Caco-2 (cell line): ENCODE results near the gene SLC18A2. TPM values are rescaled to one million over a fixed set of nuclear protein-coding genes. Genes with fewer than 3 reads are reported as not detected.

Experiments used
- BruUV-seq: library from RNA; stranded (reverse); fragments of 400-500 nt; replicated peaks from 2 replicates; lab custom pipeline; 2021; lab: Mats Ljungman, UMichigan
- CTCF ChIA-PET: fragments of 300-600 bp; sonication (Branson Sonifier 250); formaldehyde crosslinking; loops from one replicate; lab custom pipeline; 2022; ENCODE audit warnings: antibody characterized with exemption; lab: Charles Lee
- POLR2A ChIA-PET: fragments of 300-600 bp; sonication (Branson Sonifier 250); formaldehyde crosslinking; loops from one replicate; lab custom pipeline; 2022; ENCODE audit warnings: antibody characterized with exemption; lab: Charles Lee
- DNase-seq, 2 experiments: peaks; one replicate each; pipeline versions ENCODE4 v3.0.0 to v3.0.0-alpha.2; 2020 to 2022
- H3K27me3 ChIP-seq: replicated peaks from 2 replicates; pipeline ENCODE4 v1.6.0; 2011; ENCODE audit warnings: low read length; ENCODE audit not compliant: control insufficient read depth, insufficient read depth
- H3K36me3 ChIP-seq: 2 replicates; pipeline ENCODE4 v1.5.1; 2011; ENCODE audit warnings: low read length; ENCODE audit not compliant: control insufficient read depth, insufficient read depth
- H3K4me1 ChIP-seq: fragments of 250-450 bp; sonication (Bioruptor Pico); 2 replicates; pipeline ENCODE4 v1.5.1; 2020; ENCODE audit warnings: mild to moderate bottlenecking
- H3K4me3 ChIP-seq: 2 replicates; pipeline ENCODE4 v1.5.1; 2011; ENCODE audit warnings: low read depth, mild to moderate bottlenecking, control low read depth, low read length
- H3K9me3 ChIP-seq: fragments of 250-450 bp; sonication (Bioruptor Pico); 2 replicates; pipeline ENCODE4 v1.5.1; 2020; ENCODE audit warnings: mild to moderate bottlenecking, moderate library complexity
- H3K27ac Mint-ChIP-seq: one replicate; pipeline ENCODE4 v1.8.0; 2022; ENCODE audit warnings: mixed read lengths; ENCODE audit not compliant: unreplicated experiment
- H3K27me3 Mint-ChIP-seq: one replicate; pipeline ENCODE4 v1.8.0; 2022; ENCODE audit warnings: mixed read lengths; ENCODE audit not compliant: insufficient read depth, unreplicated experiment
- H3K36me3 Mint-ChIP-seq: one replicate; pipeline ENCODE4 v1.8.0; 2022; ENCODE audit warnings: mild to moderate bottlenecking, mixed read lengths; ENCODE audit not compliant: insufficient read depth, unreplicated experiment
- H3K4me1 Mint-ChIP-seq: one replicate; pipeline ENCODE4 v1.8.0; 2022; ENCODE audit warnings: low read depth, mixed read lengths; ENCODE audit not compliant: unreplicated experiment
- H3K4me3 Mint-ChIP-seq: one replicate; pipeline ENCODE4 v1.8.0; 2022; ENCODE audit warnings: mild to moderate bottlenecking, moderate library complexity, mixed read lengths; ENCODE audit not compliant: unreplicated experiment
- H3K9me3 Mint-ChIP-seq: one replicate; pipeline ENCODE4 v1.8.0; 2022; ENCODE audit warnings: mixed read lengths; ENCODE audit not compliant: unreplicated experiment
- CTCF ChIP-seq, 2 experiments: fragments of 200-600 bp in 1 of 2; IDR thresholded peaks; 1 replicate in 1 of 2; 2 replicates in 1 of 2; pipeline versions ENCODE4 v1.5.1 to v1.8.0; 2011 to 2022; ENCODE audit warnings: antibody characterized with exemption in 1 of 2, control low read depth in 1 of 2, inconsistent platforms in 1 of 2, low read depth in 1 of 2, low read length in 1 of 2, mild to moderate bottlenecking in 1 of 2, moderate library complexity in 1 of 2; ENCODE audit not compliant: insufficient read depth in 1 of 2, severe bottlenecking in 1 of 2, unreplicated experiment in 1 of 2
- intact Hi-C: fragments of 100-400 bp; cut with micrococcal nuclease; formaldehyde crosslinking; loops from one replicate; pipeline ENCODE4 v1.10.0; 2022; ENCODE audit not compliant: unreplicated experiment
- total RNA-seq: library from RNA; stranded (reverse); gene quantifications from 2 replicates; pipeline ENCODE4 v1.2.3, GENCODE V29; 2022

The SLC18A2 gene
- total RNA-seq, 1 experiment from 2014 or later, result not detected

GRCh38 chr10:117221156-117221711, 19.7 kb upstream of the SLC18A2 start:
- BruUV-seq, result no TSS peak
- ChIA-PET POLR2A (no interaction called here), CTCF (no interaction called here)
- peak; percentile 19 to 55 for DNase-seq
- H3K27me3 Mint-ChIP-seq, result no peaks in the 10 kb centered on the region
- no peaks in the 10 kb centered on the region for H3K9me3 Mint-ChIP-seq
- H3K4me1 Mint-ChIP-seq, result no peaks in the 10 kb centered on the region
- no peaks in the 10 kb centered on the region for H3K36me3 Mint-ChIP-seq
- TF ChIP-seq CTCF (IDR thresholded peaks at IDR 0.05; ENCODE audit: insufficient read depth in 1 of 2, low read depth in 1 of 2, low read length in 1 of 2, severe bottlenecking in 1 of 2, unreplicated experiment in 1 of 2), result no peak
- no peaks in the 10 kb centered on the region for H3K27me3 ChIP-seq
- no peak overlapping the region for H3K4me3 Mint-ChIP-seq
- no peaks in the 10 kb centered on the region for H3K9me3 ChIP-seq
- intact Hi-C loops, result loop anchor here (10.0 kb wide), 1 partner anchor 204 kb away; no protein-coding TSS in a partner anchor
- H3K27ac Mint-ChIP-seq, result no peak overlapping the region
- H3K4me3 ChIP-seq, result no peak overlapping the region
- no peaks in the 10 kb centered on the region for H3K36me3 ChIP-seq
- 0 out of 2 replicates have a peak, but pooled peaks cover 5% of the 10 kb centered on the region for H3K4me1 ChIP-seq

GRCh38 chr10:117222552-117222951, 18.4 kb upstream of the SLC18A2 start:
- H3K4me3 Mint-ChIP-seq, result no peak overlapping the region

More at GRCh38 chr10:117222552-117222951, 18.4 kb upstream of the SLC18A2 start:
- Histone ChIP-seq H3K27me3 (no peaks in the 10 kb centered on the region), H3K4me1 (0 out of 2 replicates have a peak, but pooled peaks cover 5% of the 10 kb centered on the region), H3K36me3 (no peaks in the 10 kb centered on the region), H3K9me3 (no peaks in the 10 kb centered on the region), H3K4me3 (no peak overlapping the region)
- H3K27me3 Mint-ChIP-seq, result no peaks in the 10 kb centered on the region
- POLR2A ChIA-PET, result no interaction called here
- H3K27ac Mint-ChIP-seq, result no peak overlapping the region
- no peak for DNase-seq
- no peak for TF ChIP-seq CTCF (IDR thresholded peaks at IDR 0.05; ENCODE audit: insufficient read depth in 1 of 2, low read depth in 1 of 2, low read length in 1 of 2, severe bottlenecking in 1 of 2, unreplicated experiment in 1 of 2)
- CTCF ChIA-PET, result interaction anchor here (1.3 kb wide), 1 partner anchor 96 kb away, joined by 5 read pairs; no protein-coding TSS in a partner anchor
- H3K4me1 Mint-ChIP-seq, result no peaks in the 10 kb centered on the region
- no TSS peak for BruUV-seq
- intact Hi-C loops, result loop anchor here (10.0 kb wide), 1 partner anchor 202 kb away; no protein-coding TSS in a partner anchor
- H3K36me3 Mint-ChIP-seq, result no peaks in the 10 kb centered on the region
- no peaks in the 10 kb centered on the region for H3K9me3 Mint-ChIP-seq
